Activated CD4-positive, alpha-beta T cell treated with anti-CD3 and anti-CD28 coated beads, Interleukin-2, amount 10 ng/mL, durations not matched to agents 24 days and 14 days (primary cell): ENCODE data around the gene PHKA1. TPM values are rescaled to one million over a fixed set of nuclear protein-coding genes. Genes with fewer than 3 reads are reported as not detected.

Experiments
- DNase-seq: peaks from one replicate; pipeline ENCODE4 v3.0.0; 2022
- H3K27ac Mint-ChIP-seq: one replicate; pipeline ENCODE4 v1.8.0; 2022; ENCODE audit warnings: mild to moderate bottlenecking, mixed read lengths
- H3K27me3 Mint-ChIP-seq: one replicate; pipeline ENCODE4 v1.8.0; 2022; ENCODE audit warnings: mixed read lengths
- H3K36me3 Mint-ChIP-seq: one replicate; pipeline ENCODE4 v1.8.0; 2022; ENCODE audit warnings: low read depth, mild to moderate bottlenecking, mixed read lengths
- H3K4me1 Mint-ChIP-seq: one replicate; pipeline ENCODE4 v1.8.0; 2021; ENCODE audit warnings: mixed read lengths
- H3K4me3 Mint-ChIP-seq: one replicate; pipeline ENCODE4 v1.8.0; 2022; ENCODE audit warnings: mild to moderate bottlenecking, moderate library complexity, mixed read lengths
- H3K9me3 Mint-ChIP-seq: one replicate; pipeline ENCODE4 v1.8.0; 2021; ENCODE audit warnings: mixed read lengths
- intact Hi-C: fragments of 100-400 bp; cut with micrococcal nuclease; formaldehyde crosslinking; loops from one replicate; pipeline ENCODE4 v1.15.1; 2023
- total RNA-seq: library from RNA; stranded (reverse); gene quantifications from 2 replicates; pipeline ENCODE4 v1.2.3, GENCODE V29; 2022

Gene PHKA1
- total RNA-seq, 1 donor from 2014 or later = 9.9 TPM

- DNase-seq = no peak
- no peaks in the 10 kb centered on the region for H3K4me1 Mint-ChIP-seq
- no peaks in the 10 kb centered on the region for H3K9me3 Mint-ChIP-seq
- intact Hi-C loops = no loop called here
- no peak overlapping the region for H3K4me3 Mint-ChIP-seq
- peaks cover 22% of the 10 kb centered on the region for H3K36me3 Mint-ChIP-seq
- H3K27me3 Mint-ChIP-seq = no peaks in the 10 kb centered on the region
- no peak overlapping the region for H3K27ac Mint-ChIP-seq
Observed at GRCh38 chrX:72532366-72532765, 181.7 kb downstream of the PHKA1 start.

Other genes with a start within 250 kb of the PHKA1 start
- 29.2 and 29.9 TPM in 2 replicates for gene HDAC8, start 141.5 kb downstream of the PHKA1 start, total RNA-seq
- not detected in 2 replicates for gene DMRTC1B, start 62.6 kb upstream of the PHKA1 start, total RNA-seq
- not detected in 2 replicates for gene FAM236B, start 68.4 kb upstream of the PHKA1 start, total RNA-seq
- gene FAM236D, start 93.9 kb upstream of the PHKA1 start, total RNA-seq = not detected in 2 replicates
- gene FAM236C, start 198.3 kb upstream of the PHKA1 start, total RNA-seq = not detected in 2 replicates
- gene FAM236A, start 223.9 kb upstream of the PHKA1 start, total RNA-seq = not detected in 2 replicates
- not detected in 2 replicates for gene DMRTC1, start 229.5 kb upstream of the PHKA1 start, total RNA-seq